Activated T-helper 2 cell treated with anti-CD3 and anti-CD28 coated beads, Interferon-gamma antibody, Interleukin-2, Interleukin-4, amounts not matched to agents 10 μg/mL and 5 μg/mL and 100 μg/mL, durations not matched to agents 14 hours and 24 hours and 36 hours (primary cell): ENCODE results near the gene USP15. TPM values are rescaled to one million over a fixed set of nuclear protein-coding genes. Genes with fewer than 3 reads are reported as not detected.

Experiments
- total RNA-seq: library from RNA; stranded (reverse); gene quantifications from 2 replicates; pipeline ENCODE4 v1.2.3, GENCODE V29; 2022

Gene USP15
- total RNA-seq, 1 donor from 2014 or later: 82.4 TPM

Other genes starting within 250 kb of the USP15 start
- gene MON2, start 206.4 kb downstream of the USP15 start, total RNA-seq: 33.0 and 37.6 TPM in 2 replicates